ENCODE results near the gene KRT71.

The KRT71 gene

GRCh38 chr12:52557476-52557875 is 4.5 kb upstream of the KRT71 start:
- Histone ChIP-seq H3K4me3 (ENCODE audit: low read depth in 1 of 2, low read length in 1 of 2) (no peak overlapping the region), H3K27ac (no peak overlapping the region), H3K27me3 (no peaks in the 10 kb centered on the region), H3K9me3 (no peaks in the 10 kb centered on the region), H3K4me1 (ENCODE audit: control insufficient read depth in 1 of 2, insufficient read depth in 1 of 2, low read depth in 1 of 2, low read length in 1 of 2) (no peaks in the 10 kb centered on the region), H3K36me3 (no peaks in the 10 kb centered on the region)
- no peak for TF ChIP-seq CTCF (IDR thresholded peaks at IDR 0.05)

DNA sequence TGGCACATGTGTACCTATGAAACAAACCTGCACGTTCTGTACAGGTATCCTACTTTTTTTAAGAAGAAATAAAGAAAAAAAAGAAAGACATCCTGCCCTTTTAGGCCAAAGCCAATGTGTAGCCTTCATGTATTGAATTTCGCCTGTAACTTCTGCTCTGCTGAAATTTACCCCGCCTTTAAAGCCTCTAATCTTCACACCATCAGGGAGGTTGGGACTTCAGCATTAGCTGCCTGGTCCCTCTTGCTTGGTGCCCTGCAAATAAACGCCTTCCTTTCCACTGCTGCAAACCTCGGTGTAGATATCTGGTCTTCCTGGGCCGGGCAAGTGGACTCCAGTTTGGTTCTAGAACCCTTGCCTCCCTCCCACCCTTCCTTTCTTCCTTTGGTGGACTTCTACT is 2.6 kb upstream of the KRT71 start:
- Histone ChIP-seq H3K27ac (no peak overlapping the region), H3K27me3 (no peaks in the 10 kb centered on the region), H3K9me3 (no peaks in the 10 kb centered on the region), H3K4me1 (ENCODE audit: control insufficient read depth in 1 of 2, insufficient read depth in 1 of 2, low read depth in 1 of 2, low read length in 1 of 2) (no peaks in the 10 kb centered on the region), H3K36me3 (no peaks in the 10 kb centered on the region), H3K4me3 (ENCODE audit: low read depth in 1 of 2, low read length in 1 of 2) (no peak overlapping the region)
- TF ChIP-seq CTCF (IDR thresholded peaks at IDR 0.05) = no peak

GRCh38 chr12:52552055-52552454 is 890 bp downstream of the KRT71 start:
- Histone ChIP-seq H3K4me1 (ENCODE audit: control insufficient read depth in 1 of 2, insufficient read depth in 1 of 2, low read depth in 1 of 2, low read length in 1 of 2) (no peaks in the 10 kb centered on the region), H3K9me3 (no peaks in the 10 kb centered on the region), H3K27me3 (no peaks in the 10 kb centered on the region)

DNA sequence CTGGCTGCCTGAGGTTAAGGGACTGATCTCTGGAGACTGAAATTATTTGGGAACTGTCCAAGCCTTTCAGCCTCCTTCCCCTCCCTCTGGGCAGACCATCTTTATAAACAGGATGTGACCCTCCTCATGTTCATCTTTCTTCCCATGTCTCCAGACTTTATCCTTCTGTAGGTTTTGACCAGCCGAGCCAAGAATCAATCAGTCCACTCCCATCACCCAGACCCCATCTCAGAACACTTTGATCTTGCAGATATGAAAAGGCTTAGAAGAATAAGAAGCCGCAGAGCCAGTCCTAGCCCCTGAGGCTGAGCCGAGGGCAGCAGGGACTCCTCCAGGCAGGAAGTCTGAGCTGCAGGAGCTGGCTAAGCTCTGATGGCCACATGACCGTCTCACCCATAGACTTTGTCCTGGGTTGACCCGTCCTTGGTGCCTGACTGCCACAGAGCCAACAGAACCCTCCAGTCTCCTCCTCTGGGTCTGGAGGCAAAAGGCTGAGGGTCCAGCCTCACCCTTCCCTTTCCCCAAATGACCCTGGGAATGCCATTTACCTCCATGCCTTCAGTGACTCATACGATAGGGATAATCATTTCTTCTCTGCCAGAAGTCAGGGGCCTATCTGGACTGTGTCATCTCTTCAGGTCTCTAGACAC is 1.6 kb downstream of the KRT71 start:
- no peak overlapping the region for H3K27ac ChIP-seq
- H3K27me3 ChIP-seq = no peaks in the 10 kb centered on the region
- no peak overlapping the region for H3K4me3 ChIP-seq (ENCODE audit: low read depth in 1 of 2, low read length in 1 of 2)
- no peaks in the 10 kb centered on the region for H3K4me1 ChIP-seq (ENCODE audit: control insufficient read depth in 1 of 2, insufficient read depth in 1 of 2, low read depth in 1 of 2, low read length in 1 of 2)
- H3K9me3 ChIP-seq = no peaks in the 10 kb centered on the region
- no peak for TF ChIP-seq CTCF (IDR thresholded peaks at IDR 0.05)
- no peaks in the 10 kb centered on the region for H3K36me3 ChIP-seq

More at GRCh38 chr12:52552055-52552454, 890 bp downstream of the KRT71 start:
- TF ChIP-seq CTCF (IDR thresholded peaks at IDR 0.05) = no peak
- no peak overlapping the region for H3K27ac ChIP-seq
- no peak overlapping the region for H3K4me3 ChIP-seq (ENCODE audit: low read depth in 1 of 2, low read length in 1 of 2)
- H3K36me3 ChIP-seq = no peaks in the 10 kb centered on the region

DNA sequence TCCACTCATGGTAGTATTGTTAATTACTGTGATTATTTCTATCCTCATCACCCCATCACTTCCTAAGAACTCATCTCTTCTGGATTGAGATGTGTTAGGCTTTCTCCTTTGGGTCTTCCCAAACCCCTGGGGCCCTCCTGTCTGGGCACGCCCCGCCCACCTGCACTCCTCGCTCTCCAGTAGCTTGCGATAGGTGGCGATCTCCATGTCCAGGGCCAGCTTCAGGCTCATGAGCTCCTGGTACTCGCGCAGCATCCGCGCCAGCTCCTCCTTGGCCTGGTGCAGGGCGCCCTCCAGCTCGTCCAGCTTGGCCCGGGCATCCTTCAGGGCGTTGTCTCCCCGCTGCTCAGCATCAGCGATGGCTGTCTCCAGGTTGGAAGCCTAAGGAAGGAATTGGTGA is 6.8 kb downstream of the KRT71 start:
- H3K9me3 ChIP-seq = no peaks in the 10 kb centered on the region
- H3K36me3 ChIP-seq = no peaks in the 10 kb centered on the region
- H3K4me1 ChIP-seq (ENCODE audit: control insufficient read depth in 1 of 2, insufficient read depth in 1 of 2, low read depth in 1 of 2, low read length in 1 of 2) = no peaks in the 10 kb centered on the region
- no peak overlapping the region for H3K27ac ChIP-seq
- no peak overlapping the region for H3K4me3 ChIP-seq (ENCODE audit: low read depth in 1 of 2, low read length in 1 of 2)
- no peak for TF ChIP-seq CTCF (IDR thresholded peaks at IDR 0.05)
- H3K27me3 ChIP-seq = no peaks in the 10 kb centered on the region

All from neutrophil (primary cell).